ENCODE measurements around the gene HIPK2.

The HIPK2 gene

DNA sequence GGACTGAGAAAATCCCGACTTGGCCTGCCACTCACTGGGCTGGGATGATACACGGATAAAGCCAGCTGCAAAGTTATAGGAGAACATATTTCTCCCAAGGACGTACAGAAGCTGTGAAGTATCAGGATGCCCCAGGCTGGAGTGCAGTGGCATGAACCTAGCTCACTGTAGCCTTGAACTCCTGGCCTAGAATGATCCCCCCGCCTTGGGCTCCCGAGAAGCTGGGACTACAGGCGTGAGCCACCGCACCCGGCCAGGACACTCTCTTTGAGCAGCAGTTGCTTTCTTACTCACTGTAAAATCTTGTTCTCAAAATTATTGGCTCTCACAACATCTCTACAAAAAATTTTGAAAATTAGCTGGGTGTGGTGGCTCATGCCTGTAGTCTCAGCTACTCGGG lies 203.9 kb downstream of the HIPK2 start:
- Histone ChIP-seq H3K4me3 (ENCODE audit: low read depth, low read length) (no peak overlapping the region), H3K27me3 (ENCODE audit: control insufficient read depth, insufficient read depth, low read length) (no peaks in the 10 kb centered on the region), H3K79me2 (no peaks in the 10 kb centered on the region), H3K27ac (peak overlapping the region; percentile 88), H3K4me1 (peaks cover 25% of the 10 kb centered on the region), H2AFZ (no peak overlapping the region), H3K36me3 (ENCODE audit: control insufficient read depth, insufficient read depth, low read length) (no peaks in the 10 kb centered on the region), H3K9me3 (ENCODE audit: control insufficient read depth, low read length) (no peaks in the 10 kb centered on the region), H3K9ac (no peak overlapping the region), H3K4me2 (ENCODE audit: low read length) (no peak overlapping the region)
- TF ChIP-seq, protein P1, sequence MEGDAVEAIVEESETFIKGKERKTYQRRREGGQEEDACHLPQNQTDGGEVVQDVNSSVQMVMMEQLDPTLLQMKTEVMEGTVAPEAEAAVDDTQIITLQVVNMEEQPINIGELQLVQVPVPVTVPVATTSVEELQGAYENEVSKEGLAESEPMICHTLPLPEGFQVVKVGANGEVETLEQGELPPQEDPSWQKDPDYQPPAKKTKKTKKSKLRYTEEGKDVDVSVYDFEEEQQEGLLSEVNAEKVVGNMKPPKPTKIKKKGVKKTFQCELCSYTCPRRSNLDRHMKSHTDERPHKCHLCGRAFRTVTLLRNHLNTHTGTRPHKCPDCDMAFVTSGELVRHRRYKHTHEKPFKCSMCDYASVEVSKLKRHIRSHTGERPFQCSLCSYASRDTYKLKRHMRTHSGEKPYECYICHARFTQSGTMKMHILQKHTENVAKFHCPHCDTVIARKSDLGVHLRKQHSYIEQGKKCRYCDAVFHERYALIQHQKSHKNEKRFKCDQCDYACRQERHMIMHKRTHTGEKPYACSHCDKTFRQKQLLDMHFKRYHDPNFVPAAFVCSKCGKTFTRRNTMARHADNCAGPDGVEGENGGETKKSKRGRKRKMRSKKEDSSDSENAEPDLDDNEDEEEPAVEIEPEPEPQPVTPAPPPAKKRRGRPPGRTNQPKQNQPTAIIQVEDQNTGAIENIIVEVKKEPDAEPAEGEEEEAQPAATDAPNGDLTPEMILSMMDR (IDR thresholded peaks at IDR 0.05): no peak

DNA sequence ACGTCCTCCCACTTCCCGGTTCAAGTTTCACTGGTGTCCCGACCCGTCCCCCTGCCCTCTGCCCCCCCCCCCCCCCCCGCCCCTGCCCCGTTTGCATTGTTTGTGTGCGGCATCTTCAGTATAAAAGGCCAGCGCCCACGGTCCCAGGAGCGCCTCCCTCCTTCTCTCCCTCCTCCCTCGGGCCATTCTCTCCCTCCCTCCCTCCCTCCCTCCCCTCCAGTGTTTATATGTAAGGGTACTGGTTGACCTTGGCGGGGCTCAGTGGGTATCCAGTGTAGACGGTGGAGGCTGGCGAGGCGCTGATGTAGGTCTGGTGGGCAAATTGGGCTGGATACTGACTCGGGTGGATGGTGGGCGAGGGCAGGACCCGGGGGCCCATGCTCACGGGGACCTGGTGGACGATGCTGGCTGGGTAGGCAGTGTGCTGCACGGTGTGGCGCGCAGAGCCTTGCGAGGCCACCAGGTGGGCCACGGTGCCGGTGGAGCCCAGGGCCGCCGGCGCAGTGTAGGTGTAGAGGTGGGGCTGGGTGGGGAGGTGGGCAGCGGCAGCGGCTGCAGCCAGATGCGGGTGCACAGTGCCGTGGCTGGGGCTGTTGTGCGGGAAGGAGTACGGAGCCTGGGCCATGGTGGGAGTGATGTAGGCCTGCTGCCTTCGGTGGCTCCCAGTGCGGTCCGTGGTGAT lies 205.0 kb downstream of the HIPK2 start:
- peaks cover 25% of the 10 kb centered on the region for H3K4me1 ChIP-seq
- H3K79me2 ChIP-seq: no peaks in the 10 kb centered on the region
- H3K4me2 ChIP-seq (ENCODE audit: low read length): no peak overlapping the region
- H3K9me3 ChIP-seq (ENCODE audit: control insufficient read depth, low read length): no peaks in the 10 kb centered on the region
- H3K36me3 ChIP-seq (ENCODE audit: control insufficient read depth, insufficient read depth, low read length): no peaks in the 10 kb centered on the region
- no peak overlapping the region for H3K27ac ChIP-seq
- H2AFZ ChIP-seq: no peak overlapping the region
- H3K4me3 ChIP-seq (ENCODE audit: low read depth, low read length): no peak overlapping the region
- no peak overlapping the region for H3K9ac ChIP-seq
- TF ChIP-seq, protein P1 (IDR thresholded peaks at IDR 0.05): no peak
- no peaks in the 10 kb centered on the region for H3K27me3 ChIP-seq (ENCODE audit: control insufficient read depth, insufficient read depth, low read length)

DNA sequence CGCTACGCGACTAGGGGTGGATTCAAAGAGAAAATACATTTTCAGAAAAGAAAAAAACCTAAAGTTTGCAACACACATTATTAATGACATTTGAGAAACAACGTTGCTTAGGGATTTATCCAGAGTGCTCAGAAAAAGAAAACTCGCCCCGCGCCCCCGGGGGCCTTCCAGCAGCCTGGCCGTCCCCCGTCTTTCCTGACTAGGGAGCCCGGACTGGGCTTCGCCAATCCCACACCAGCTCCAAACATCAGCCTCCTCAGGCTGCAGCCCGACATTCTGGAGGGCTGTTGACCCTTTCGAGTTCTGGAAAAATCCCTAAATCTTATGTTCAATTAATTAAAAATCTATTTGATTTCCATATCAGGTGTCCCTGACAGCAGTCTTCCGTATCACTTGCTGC lies 205.7 kb downstream of the HIPK2 start:
- Histone ChIP-seq H2AFZ (no peak overlapping the region), H3K79me2 (no peaks in the 10 kb centered on the region), H3K4me2 (ENCODE audit: low read length) (no peak overlapping the region), H3K36me3 (ENCODE audit: control insufficient read depth, insufficient read depth, low read length) (no peaks in the 10 kb centered on the region), H3K4me3 (ENCODE audit: low read depth, low read length) (no peak overlapping the region), H3K9me3 (ENCODE audit: control insufficient read depth, low read length) (no peaks in the 10 kb centered on the region), H3K27ac (no peak overlapping the region), H3K9ac (no peak overlapping the region), H3K27me3 (ENCODE audit: control insufficient read depth, insufficient read depth, low read length) (no peaks in the 10 kb centered on the region), H3K4me1 (peaks cover 25% of the 10 kb centered on the region)
- TF ChIP-seq, protein P1 (IDR thresholded peaks at IDR 0.05): no peak

DNA sequence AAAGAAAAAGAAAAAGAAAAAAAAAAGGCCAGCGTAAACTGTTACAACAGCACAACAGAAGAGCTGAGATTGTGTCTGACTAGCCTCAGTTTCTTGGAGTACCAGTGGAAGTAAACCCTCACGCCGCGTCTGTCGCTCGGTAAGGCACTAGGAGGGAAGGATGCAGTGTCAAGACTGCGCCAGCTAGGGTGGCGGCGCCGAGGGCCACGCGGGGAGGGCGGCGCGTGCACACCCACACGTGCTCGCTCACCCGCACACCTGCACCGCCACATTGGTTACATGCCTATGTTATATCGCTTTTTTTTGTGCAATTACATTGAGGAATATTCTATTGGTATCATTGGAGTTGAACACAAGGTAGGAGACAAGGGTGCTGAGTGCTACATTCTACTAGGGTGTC lies 206.1 kb downstream of the HIPK2 start:
- Histone ChIP-seq H3K4me3 (ENCODE audit: low read depth, low read length) (no peak overlapping the region), H3K27ac (no peak overlapping the region), H3K27me3 (ENCODE audit: control insufficient read depth, insufficient read depth, low read length) (no peaks in the 10 kb centered on the region), H3K79me2 (no peaks in the 10 kb centered on the region), H3K9ac (no peak overlapping the region), H3K4me2 (ENCODE audit: low read length) (no peak overlapping the region), H2AFZ (no peak overlapping the region), H3K9me3 (ENCODE audit: control insufficient read depth, low read length) (no peaks in the 10 kb centered on the region), H3K36me3 (ENCODE audit: control insufficient read depth, insufficient read depth, low read length) (no peaks in the 10 kb centered on the region), H3K4me1 (peaks cover 25% of the 10 kb centered on the region)
- TF ChIP-seq, protein P1 (IDR thresholded peaks at IDR 0.05): no peak

DNA sequence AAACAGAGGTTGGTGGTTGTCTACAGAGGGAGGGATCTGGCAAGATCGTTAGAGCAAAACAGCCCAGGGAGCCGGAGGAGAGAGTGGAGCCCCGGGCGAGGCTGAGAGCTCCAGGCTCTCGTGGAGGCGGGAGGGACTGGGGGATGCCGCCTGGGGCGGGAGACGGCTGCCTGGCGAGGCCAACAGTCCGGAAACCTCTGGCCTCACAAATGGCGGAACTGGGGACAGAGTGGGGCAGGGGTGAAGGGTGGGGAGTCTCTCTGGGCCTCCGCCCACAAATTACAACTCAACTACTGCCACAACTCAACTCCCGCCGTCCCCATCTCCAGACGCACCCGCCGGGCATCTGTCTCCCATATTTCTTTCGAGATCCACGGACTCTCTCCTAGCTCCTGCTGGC lies 206.6 kb downstream of the HIPK2 start:
- Histone ChIP-seq H3K9ac (no peak overlapping the region), H2AFZ (no peak overlapping the region), H3K4me2 (ENCODE audit: low read length) (no peak overlapping the region), H3K4me1 (peaks cover 21% of the 10 kb centered on the region), H3K27me3 (ENCODE audit: control insufficient read depth, insufficient read depth, low read length) (no peaks in the 10 kb centered on the region), H3K36me3 (ENCODE audit: control insufficient read depth, insufficient read depth, low read length) (no peaks in the 10 kb centered on the region), H3K9me3 (ENCODE audit: control insufficient read depth, low read length) (no peaks in the 10 kb centered on the region), H3K27ac (no peak overlapping the region), H3K79me2 (no peaks in the 10 kb centered on the region), H3K4me3 (ENCODE audit: low read depth, low read length) (no peak overlapping the region)
- TF ChIP-seq, protein P1 (IDR thresholded peaks at IDR 0.05): no peak
